HepG2 (cell line): ENCODE measurements around the gene PCDH7. TPM values are rescaled to one million over a fixed set of nuclear protein-coding genes. Genes with fewer than 3 reads are reported as not detected.

Source experiments
- ATAC-seq: fragments of 200-7000 bp; cut with Tn5 transposase; 3 replicates; pipeline ENCODE4 v1.9.1; 2020; ENCODE audit warnings: mild to moderate bottlenecking, moderate library complexity
- BruUV-seq: library from RNA; stranded (reverse); fragments of 400-500 nt; replicated peaks from 2 replicates; lab custom pipeline; 2021; lab: Mats Ljungman, UMichigan
- CTCF ChIA-PET: fragments of 300-600 bp; formaldehyde crosslinking; extraction: SDS; loops from one replicate; lab custom pipeline; 2021; ENCODE audit warnings: low total read pairs, inconsistent platforms, low intra/inter-chr PET ratio; lab: Yijun Ruan, JAX
- POLR2A ChIA-PET: fragments of 350-600 bp; sonication (Branson Sonifier 250); formaldehyde crosslinking; loops from one replicate; lab custom pipeline; 2020; ENCODE audit warnings: antibody characterized with exemption, inconsistent platforms; lab: Yijun Ruan, JAX
- DNase-seq: peaks from one replicate; pipeline ENCODE4 v3.0.0-alpha.2; 2015; ENCODE audit warnings: low spot score
- FAIRE-seq: peaks from 3 replicates; lab custom pipeline; 2011; peaks lifted over from hg19 to GRCh38; lab: Jason Lieb, UNC
- H2AFZ ChIP-seq: one replicate; pipeline ENCODE4 v1.6.1; 2011; ENCODE audit warnings: low read length, inconsistent platforms
- H3K27ac ChIP-seq: fragments of 300-600 bp; 3 replicates; pipeline ENCODE4 v1.8.0; 2011; ENCODE audit warnings: mixed run types, mild to moderate bottlenecking, mixed read lengths, low read length, inconsistent platforms; ENCODE audit not compliant: insufficient read depth; ENCODE audit errors: extremely low read length
- H3K27me3 ChIP-seq, 2 experiments: fragments of 200-600 bp in 1 of 2; 2 replicates in 1 of 2; 3 replicates in 1 of 2; pipeline versions ENCODE4 v1.6.0 to v1.8.0; 2011; ENCODE audit warnings: low read length in 2 of 2, mild to moderate bottlenecking in 2 of 2, moderate library complexity in 2 of 2, inconsistent platforms in 1 of 2; ENCODE audit not compliant: insufficient read depth in 2 of 2, control insufficient read depth in 1 of 2
- H3K36me3 ChIP-seq, 2 experiments: fragments of 200-600 bp in 1 of 2; replicated peaks in 1 of 2; 2 replicates in 1 of 2; 3 replicates in 1 of 2; pipeline versions ENCODE4 v1.5.1 to v1.8.0; 2011; ENCODE audit warnings: low read length in 2 of 2, inconsistent platforms in 1 of 2; ENCODE audit not compliant: insufficient read depth in 2 of 2, control insufficient read depth in 1 of 2
- H3K4me1 ChIP-seq: 2 replicates; pipeline ENCODE4 v1.5.1; 2012; ENCODE audit warnings: low read length, inconsistent platforms; ENCODE audit not compliant: insufficient read depth
- H3K4me2 ChIP-seq: 2 replicates; pipeline ENCODE4 v1.6.0; 2011; ENCODE audit warnings: low read depth, low read length, inconsistent platforms
- H3K4me3 ChIP-seq, 3 experiments: fragments of 200-600 bp in 1 of 3; sonication (generic), shearing (Covaris generic) in 1 of 3; replicated peaks in 1 of 3; 2 replicates each; pipeline ENCODE4 v1.5.1; 2011 to 2016; ENCODE audit warnings: low read length in 3 of 3, inconsistent platforms in 2 of 3, low read depth in 2 of 3, mild to moderate bottlenecking in 2 of 3, control low read depth in 1 of 3, mixed read lengths in 1 of 3; ENCODE audit not compliant: insufficient read depth in 1 of 3
- H3K79me2 ChIP-seq: one replicate; pipeline ENCODE4 v1.6.1; 2011; ENCODE audit warnings: low read length, inconsistent platforms; ENCODE audit not compliant: insufficient read depth
- H3K9ac ChIP-seq: 2 replicates; pipeline ENCODE4 v1.6.0; 2011; ENCODE audit warnings: mild to moderate bottlenecking, low read depth, low read length, inconsistent platforms; ENCODE audit not compliant: insufficient read depth
- H3K9me3 ChIP-seq: 2 replicates; pipeline ENCODE4 v1.5.1; 2012; ENCODE audit warnings: mild to moderate bottlenecking, low read length
- H4K20me1 ChIP-seq: 2 replicates; pipeline ENCODE4 v1.6.0; 2011; ENCODE audit warnings: inconsistent platforms, mild to moderate bottlenecking, low read length, moderate library complexity; ENCODE audit not compliant: insufficient read depth
- CTCF ChIP-seq: sonication (generic); formaldehyde crosslinking; IDR thresholded peaks from 2 replicates; pipeline ENCODE4 v1.5.0; 2020; ENCODE audit warnings: mild to moderate bottlenecking, missing genetic modification reagents, moderate library complexity
- GABPA ChIP-seq, 2 experiments: IDR thresholded peaks; 2 replicates each; pipeline ENCODE4 v1.6.1; 2011 to 2016; ENCODE audit warnings: low read depth in 2 of 2, low read length in 1 of 2, missing biosample characterization in 1 of 2, missing genetic modification characterization in 1 of 2
- MXD1 ChIP-seq: sonication (generic); formaldehyde crosslinking; IDR thresholded peaks from 2 replicates; pipeline ENCODE4 v1.4.0; 2020; ENCODE audit warnings: mild to moderate bottlenecking, missing genetic modification reagents
- SMC3 ChIP-seq: IDR thresholded peaks from 2 replicates; pipeline ENCODE4 v1.6.1; 2011; ENCODE audit warnings: low read length, improper control_type of control experiment
- STAG1 ChIP-seq: sonication (generic); formaldehyde crosslinking; IDR thresholded peaks from 2 replicates; pipeline ENCODE4 v1.4.0; 2020; ENCODE audit warnings: missing genetic modification reagents
- TEAD3 ChIP-seq: optimal IDR thresholded peaks from 2 replicates; pipeline ENCODE3; 2016; ENCODE audit warnings: borderline replicate concordance
- ZNF652 ChIP-seq: IDR thresholded peaks from 2 replicates; pipeline ENCODE4 v1.6.1; 2016; ENCODE audit warnings: low read depth, borderline replicate concordance
- ZNF781 ChIP-seq: sonication (generic); formaldehyde crosslinking; IDR thresholded peaks from 2 replicates; pipeline ENCODE4 v1.5.1; 2020; ENCODE audit warnings: borderline replicate concordance, mild to moderate bottlenecking, missing genetic modification reagents; ENCODE audit errors: not compliant biosample characterization
- WGBS: methylation state at CpG from one replicate; pipeline ENCODE4 v1.1.6; 2017; ENCODE audit warnings: low lambda C conversion rate; 5-methylcytosine and 5-hydroxymethylcytosine counted together
- in situ Hi-C: cut with HindIII; loops from 2 replicates; pipeline ENCODE4 v1.10.0; 2017; ENCODE audit warnings: low pct_unique_long_range_greater_than_20kb; ENCODE audit not compliant: extremely low pct_ligation_motif_present
- intact Hi-C: fragments of 100-400 bp; cut with micrococcal nuclease; formaldehyde crosslinking; loops from one replicate; pipeline ENCODE4 v1.10.0; 2022; ENCODE audit not compliant: unreplicated experiment
- polyA plus RNA-seq, 8 experiments: library from polyadenylated mRNA; depleted of rRNA in 3 of 8; stranded (reverse) in 7 of 8; unstranded in 1 of 8; fragments of >200 nt; fragmentation: Illumina TruSeq in 4 of 8; extraction: Trizol in 4 of 8; gene quantifications; 2 replicates each; pipeline versions ENCODE4 v1.2.1 to v1.2.3, GENCODE V29; 2011 to 2016; ENCODE audit warnings: low read depth in 4 of 8, missing spikeins in 1 of 8, mixed read lengths in 1 of 8; ENCODE audit not compliant: insufficient read depth in 1 of 8
- total RNA-seq, 5 experiments: library from RNA; depleted of rRNA; stranded (reverse); fragments of >200 nt; fragmentation: Illumina TruSeq; extraction: Trizol; gene quantifications; 2 replicates each; pipeline ENCODE4 v1.2.3, GENCODE V29; 2016; ENCODE audit warnings: low read depth in 1 of 5

PCDH7 gene
- total and polyA plus RNA-seq, 2 of the 13 experiments (the other 11 are each of a cell fraction or from before 2014, with no cell fraction given) = not detected

- WGBS = 0% methylated on average over 6 of the region's 6 CpGs
- Histone ChIP-seq H3K36me3 (no peaks in the 10 kb centered on the region), H3K4me3 (no peak overlapping the region), H3K4me2 (no peak overlapping the region), H4K20me1 (no peaks in the 10 kb centered on the region), H3K9ac (no peak overlapping the region), H2AFZ (no peak overlapping the region), H3K4me1 (peaks cover 2% of the 10 kb centered on the region; the same call in 1 of the 2 replicates)
- DNase-seq (peak; percentile 19), ATAC-seq (peak; percentile 94)
- no peak for TF ChIP-seq ZNF781
- no peak for TF ChIP-seq GABPA (IDR thresholded peaks at IDR 0.05; ENCODE audit: low read depth, low read length)
- peak; percentile 30; the same call in 1 of the 2 replicates for TF ChIP-seq GABPA (CRISPR knock-in tag; IDR thresholded peaks at IDR 0.05; ENCODE audit: low read depth)
- peak; percentile 42; the same call in 1 of the 2 replicates for TF ChIP-seq SMC3
- TF ChIP-seq STAG1 = peak; percentile 32; the same call in 1 of the 2 replicates
- TF ChIP-seq ZNF652 (CRISPR knock-in tag) = peak; percentile 46; the same call in 1 of the 2 replicates
- TF ChIP-seq CTCF = peak; percentile 64
- TF ChIP-seq TEAD3 (CRISPR knock-in tag) = peak; percentile 37
- TF ChIP-seq MXD1 (CRISPR knock-in tag) = no peak
- TF ChIP-seq, all 625 proteins: peak for 6
- Histone ChIP-seq H3K27me3 (peaks cover 3 to 25% of the 10 kb centered on the region in 2 experiments; a peak in 4 of 5 replicates), H3K27ac (no peak overlapping the region), H3K79me2 (no peaks in the 10 kb centered on the region), H3K9me3 (peaks cover 16% of the 10 kb centered on the region; the same call in 1 of the 2 replicates)
- no TSS peak for BruUV-seq
- intact Hi-C loops (loop anchor here (10.0 kb wide), 1 partner anchor 960 kb away; no protein-coding TSS in a partner anchor), in situ Hi-C loops (no loop called here)
- no peak for FAIRE-seq
- ChIA-PET POLR2A (no interaction called here), CTCF (no interaction called here)
These were observed 5.6 kb upstream of the PCDH7 start for GRCh38 chr4:30714408-30715031.
